IMR-90 (cell line): ENCODE results near the gene NFX1.

ENCODE experiments used
- CTCF ChIP-seq: conservative IDR thresholded peaks from 2 replicates; pipeline ENCODE4 v1.5.1; 2012; ENCODE audit warnings: mild to moderate bottlenecking, low read depth, low read length, improper control_type of control experiment
- ELK1 ChIP-seq: fragments of 150-350 bp; IDR thresholded peaks from 2 replicates; pipeline ENCODE4 v1.6.1; 2016; ENCODE audit warnings: low read depth, mild to moderate bottlenecking, low read length, moderate library complexity, borderline replicate concordance
- MAZ ChIP-seq: IDR thresholded peaks from 2 replicates; pipeline ENCODE4 v1.6.1; 2012; ENCODE audit warnings: low read depth, mild to moderate bottlenecking, low read length, improper control_type of control experiment, moderate library complexity, borderline replicate concordance
- MXI1 ChIP-seq: IDR thresholded peaks from 2 replicates; pipeline ENCODE4 v1.6.1; 2012; ENCODE audit warnings: low read depth, mild to moderate bottlenecking, low read length, moderate library complexity, borderline replicate concordance
- POLR2A ChIP-seq: IDR thresholded peaks from 2 replicates; pipeline ENCODE4 v1.6.1; 2012; ENCODE audit warnings: mild to moderate bottlenecking, low read depth, low read length
- SMC3 ChIP-seq: fragments of 150-350 bp; IDR thresholded peaks from 2 replicates; pipeline ENCODE4 v1.6.1; 2016; ENCODE audit warnings: low read depth, mild to moderate bottlenecking, antibody characterized with exemption, low read length, moderate library complexity

- TF ChIP-seq CTCF (no peak), POLR2A (no peak), MXI1 (no peak), MAZ (no peak), ELK1 (no peak), SMC3 (no peak)
These were observed 28.5 kb downstream of the NFX1 start for GRCh38 chr9:33318781-33319180.
